ENCODE data around the gene COL23A1. TPM values are rescaled to one million over a fixed set of nuclear protein-coding genes. Genes with fewer than 3 reads are reported as not detected.

COL23A1 gene
- total RNA-seq, 4 donors from 2014 or later: 0.93 to 4.6 (median 2.4) TPM

DNA sequence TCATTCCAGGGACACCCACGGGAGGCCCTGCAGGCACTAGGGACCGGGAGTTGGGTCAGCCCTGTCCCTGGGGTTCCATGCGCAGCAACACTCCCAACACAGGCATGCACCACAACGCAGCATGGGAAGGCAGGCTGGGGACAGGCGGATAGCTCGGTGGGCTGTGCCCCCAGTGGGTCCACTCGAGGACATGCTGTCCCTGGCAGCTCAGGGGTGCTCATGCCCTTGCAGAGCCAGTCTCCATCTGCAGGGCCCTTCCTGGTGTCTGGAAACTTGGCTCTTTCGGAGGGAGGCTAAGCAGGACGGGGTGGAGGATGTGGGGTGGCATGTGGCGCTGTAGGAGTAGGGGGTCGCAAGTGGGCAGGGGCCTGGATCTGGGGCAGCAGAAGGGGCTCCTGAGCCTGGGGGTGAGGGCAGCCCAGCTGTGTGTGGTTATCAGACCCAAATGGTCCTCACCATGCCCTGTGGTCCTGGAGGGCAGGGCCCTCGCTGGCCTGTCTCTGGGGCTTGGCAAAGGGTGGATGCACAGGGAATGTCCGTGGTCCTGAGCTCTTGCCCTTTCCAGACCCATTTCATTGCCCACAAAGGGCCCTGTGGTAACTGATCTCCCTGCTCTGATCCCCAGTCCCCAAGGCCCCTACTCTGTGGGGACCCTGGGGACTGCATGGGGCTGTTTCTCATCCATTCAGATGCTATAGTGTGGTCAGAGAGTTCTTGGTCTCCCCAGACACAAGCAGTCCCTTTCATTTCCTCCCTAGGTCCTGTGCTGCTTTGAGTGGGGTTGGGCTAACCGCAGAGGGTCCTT is 267.3 kb downstream of the COL23A1 start:
- Histone ChIP-seq H3K4me3 (no peak overlapping the region), H3K36me3 (no peaks in the 10 kb centered on the region), H3K4me1 (peaks cover 0 to 21% (median 0%) of the 10 kb centered on the region in 3 donors), H3K27ac (no peak overlapping the region), H3K9me3 (no peaks in the 10 kb centered on the region), H3K27me3 (peaks cover 9% of the 10 kb centered on the region)
- TF ChIP-seq POLR2AphosphoS5 (IDR thresholded peaks at IDR 0.05) (no peak), EP300 (IDR thresholded peaks at IDR 0.05) (no peak), POLR2A (IDR thresholded peaks at IDR 0.05) (no peak)
- TF ChIP-seq, protein P1, sequence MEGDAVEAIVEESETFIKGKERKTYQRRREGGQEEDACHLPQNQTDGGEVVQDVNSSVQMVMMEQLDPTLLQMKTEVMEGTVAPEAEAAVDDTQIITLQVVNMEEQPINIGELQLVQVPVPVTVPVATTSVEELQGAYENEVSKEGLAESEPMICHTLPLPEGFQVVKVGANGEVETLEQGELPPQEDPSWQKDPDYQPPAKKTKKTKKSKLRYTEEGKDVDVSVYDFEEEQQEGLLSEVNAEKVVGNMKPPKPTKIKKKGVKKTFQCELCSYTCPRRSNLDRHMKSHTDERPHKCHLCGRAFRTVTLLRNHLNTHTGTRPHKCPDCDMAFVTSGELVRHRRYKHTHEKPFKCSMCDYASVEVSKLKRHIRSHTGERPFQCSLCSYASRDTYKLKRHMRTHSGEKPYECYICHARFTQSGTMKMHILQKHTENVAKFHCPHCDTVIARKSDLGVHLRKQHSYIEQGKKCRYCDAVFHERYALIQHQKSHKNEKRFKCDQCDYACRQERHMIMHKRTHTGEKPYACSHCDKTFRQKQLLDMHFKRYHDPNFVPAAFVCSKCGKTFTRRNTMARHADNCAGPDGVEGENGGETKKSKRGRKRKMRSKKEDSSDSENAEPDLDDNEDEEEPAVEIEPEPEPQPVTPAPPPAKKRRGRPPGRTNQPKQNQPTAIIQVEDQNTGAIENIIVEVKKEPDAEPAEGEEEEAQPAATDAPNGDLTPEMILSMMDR (IDR thresholded peaks at IDR 0.05): no peak
- ATAC-seq: no peak
- 75 to 100% methylated on average over 2 of the region's 14 CpGs for WGBS, 2 donors (ENCODE audit: low coverage in 1 of 2)

DNA sequence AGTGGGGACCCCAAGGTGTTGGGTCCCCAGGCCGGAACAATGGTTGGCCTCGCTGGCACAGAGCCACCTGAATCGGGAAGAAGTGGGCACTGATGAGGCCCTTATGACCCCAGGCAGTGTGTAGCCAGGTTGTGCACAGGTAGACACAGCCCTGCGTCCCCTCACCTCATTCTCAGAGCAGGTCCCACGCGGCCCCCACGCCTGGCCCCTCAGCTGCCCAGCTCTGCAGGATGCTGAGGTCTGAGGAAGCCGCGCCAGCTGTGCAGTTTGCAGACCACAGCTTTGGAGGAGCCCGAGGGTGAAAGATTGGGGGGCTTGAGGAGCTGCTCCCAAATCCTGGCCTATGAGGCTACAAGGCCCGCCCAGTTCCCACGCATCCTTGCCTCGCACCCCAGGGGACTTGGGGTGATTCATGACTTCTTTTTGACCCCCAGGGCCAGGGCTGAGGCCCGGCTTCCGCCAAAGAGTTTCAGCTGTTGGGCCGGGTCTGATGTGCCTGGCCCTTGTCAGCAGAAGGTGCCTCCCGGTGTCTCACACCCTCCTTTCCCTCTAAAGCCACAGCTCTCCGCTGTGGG is 269.8 kb downstream of the COL23A1 start:
- WGBS, 2 donors (ENCODE audit: low coverage in 1 of 2): 86% methylated on average over 1 of the region's 18 CpGs; no CpG with 5 or more reads in 1 of the 2 donors
- TF ChIP-seq, protein P1 (IDR thresholded peaks at IDR 0.05): no peak
- TF ChIP-seq EP300 (IDR thresholded peaks at IDR 0.05) (no peak), POLR2AphosphoS5 (IDR thresholded peaks at IDR 0.05) (no peak), POLR2A (IDR thresholded peaks at IDR 0.05) (no peak)

GRCh38 chr5:178319541-178320041 is 270.6 kb downstream of the COL23A1 start:
- no peak for ATAC-seq

More for the DNA sequence above, 269.8 kb downstream of the COL23A1 start:
- peaks cover 0 to under 1% (median 0%) of the 10 kb centered on the region in 3 donors for H3K4me1 ChIP-seq
- no peaks in the 10 kb centered on the region for H3K9me3 ChIP-seq
- no peak overlapping the region for H3K27ac ChIP-seq
- peaks cover 9% of the 10 kb centered on the region for H3K27me3 ChIP-seq
- H3K4me3 ChIP-seq: no peak overlapping the region
- no peak for ATAC-seq
- H3K36me3 ChIP-seq: no peaks in the 10 kb centered on the region

DNA sequence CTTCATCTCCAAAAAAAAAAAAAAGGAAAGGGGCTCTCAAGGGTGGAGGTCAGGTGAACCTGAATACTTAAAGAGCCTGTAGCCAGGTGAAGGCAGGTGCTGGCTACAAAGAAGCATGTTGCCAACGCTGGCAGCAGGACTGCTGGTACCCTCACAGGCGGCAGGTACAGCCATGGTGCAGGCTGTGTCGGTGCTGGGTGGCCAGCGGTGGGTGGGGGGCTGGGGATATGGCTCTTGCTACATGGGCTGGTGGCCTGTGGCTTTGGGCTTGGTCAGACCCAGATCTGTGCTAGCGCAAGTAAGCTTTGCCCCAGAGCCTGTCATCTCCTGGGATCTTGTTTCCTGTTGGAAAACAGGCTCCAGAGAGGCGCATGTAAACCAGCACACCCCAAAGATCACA is 271.3 kb downstream of the COL23A1 start:
- H3K4me1 ChIP-seq: no peaks in the 10 kb centered on the region
- TF ChIP-seq POLR2A (IDR thresholded peaks at IDR 0.05): no peak
- TF ChIP-seq EP300 (IDR thresholded peaks at IDR 0.05): no peak
- TF ChIP-seq, protein P1 (IDR thresholded peaks at IDR 0.05): no peak
- TF ChIP-seq POLR2AphosphoS5 (IDR thresholded peaks at IDR 0.05): no peak
- no peak overlapping the region for H3K27ac ChIP-seq
- ATAC-seq: no peak
- no peaks in the 10 kb centered on the region for H3K36me3 ChIP-seq
- peaks cover 3% of the 10 kb centered on the region for H3K27me3 ChIP-seq
- WGBS, 2 donors (ENCODE audit: low coverage in 1 of 2): 80 to 100% methylated on average over 2 to 6 of the region's 6 CpGs
- no peaks in the 10 kb centered on the region for H3K9me3 ChIP-seq
- H3K4me3 ChIP-seq: no peak overlapping the region

More at GRCh38 chr5:178319541-178320041, 270.6 kb downstream of the COL23A1 start:
- Histone ChIP-seq H3K4me3 (no peak overlapping the region), H3K27me3 (peaks cover 9% of the 10 kb centered on the region), H3K9me3 (no peaks in the 10 kb centered on the region), H3K36me3 (no peaks in the 10 kb centered on the region), H3K4me1 (no peaks in the 10 kb centered on the region), H3K27ac (no peak overlapping the region)
- no peak for TF ChIP-seq POLR2AphosphoS5 (IDR thresholded peaks at IDR 0.05)
- TF ChIP-seq POLR2A (IDR thresholded peaks at IDR 0.05): no peak
- TF ChIP-seq, protein P1 (IDR thresholded peaks at IDR 0.05): no peak
- no peak for TF ChIP-seq EP300 (IDR thresholded peaks at IDR 0.05)
- WGBS, 2 donors (ENCODE audit: low coverage in 1 of 2): no CpG with 5 or more reads among the region's 20 CpGs

All from gastroesophageal sphincter (tissue), 4 donors.